GM23338 (cell line): Measurements from ENCODE around the gene PLPP4. TPM values are rescaled to one million over a fixed set of nuclear protein-coding genes. Genes with fewer than 3 reads are reported as not detected.

Experiments used
- ATAC-seq: fragments of 200-7000 bp; cut with Tn5 transposase; 3 replicates; pipeline ENCODE4 v1.9.1; 2020
- DNase-seq: peaks from one replicate; pipeline ENCODE4 v3.0.0-alpha.2; 2015; ENCODE audit warnings: low spot score
- H2AFZ ChIP-seq: fragments of 200-600 bp; sonication (generic); 2 replicates; pipeline ENCODE4 v1.8.0; 2016; ENCODE audit warnings: antibody characterized with exemption, mild to moderate bottlenecking, moderate library complexity
- H3F3A ChIP-seq: fragments of 200-600 bp; sonication (generic); replicated peaks from 2 replicates; pipeline ENCODE4 v1.8.0; 2017; ENCODE audit warnings: antibody characterized with exemption, mixed run types, low read depth
- H3K27ac ChIP-seq: fragments of 200-600 bp; sonication (generic); 2 replicates; pipeline ENCODE4 v1.6.1; 2016; ENCODE audit warnings: low read depth
- H3K27me3 ChIP-seq: fragments of 200-600 bp; sonication (generic); 2 replicates; pipeline ENCODE4 v1.8.0; 2016; ENCODE audit warnings: mild to moderate bottlenecking, mixed run types, moderate library complexity; ENCODE audit not compliant: insufficient read depth
- H3K36me3 ChIP-seq: fragments of 200-600 bp; sonication (generic); 2 replicates; pipeline ENCODE4 v1.8.0; 2016; ENCODE audit warnings: mild to moderate bottlenecking; ENCODE audit not compliant: insufficient read depth
- H3K4me1 ChIP-seq: fragments of 200-600 bp; sonication (generic); 2 replicates; pipeline ENCODE4 v1.8.0; 2016; ENCODE audit warnings: mild to moderate bottlenecking, moderate library complexity; ENCODE audit not compliant: insufficient read depth
- H3K4me2 ChIP-seq: fragments of 200-600 bp; sonication (generic); 2 replicates; pipeline ENCODE4 v1.7.1; 2017; ENCODE audit warnings: mixed run types
- H3K4me3 ChIP-seq: fragments of 200-600 bp; sonication (generic); 2 replicates; pipeline ENCODE4 v1.6.1; 2016; ENCODE audit warnings: mixed run types
- H3K79me2 ChIP-seq: fragments of 200-600 bp; sonication (generic); replicated peaks from 2 replicates; pipeline ENCODE4 v1.8.0; 2017; ENCODE audit warnings: mild to moderate bottlenecking; ENCODE audit not compliant: insufficient read depth
- H3K9me2 ChIP-seq: fragments of 200-600 bp; sonication (generic); 2 replicates; pipeline ENCODE4 v1.8.0; 2017; ENCODE audit not compliant: insufficient read depth
- H4K20me1 ChIP-seq: fragments of 200-600 bp; sonication (generic); replicated peaks from 2 replicates; pipeline ENCODE4 v1.8.0; 2017; ENCODE audit warnings: mild to moderate bottlenecking; ENCODE audit not compliant: insufficient read depth
- H3K27ac Mint-ChIP-seq: 2 replicates; pipeline ENCODE4 v1.8.0; 2020; ENCODE audit warnings: inconsistent platforms, mild to moderate bottlenecking, moderate library complexity, mixed read lengths
- H3K27me3 Mint-ChIP-seq: 3 replicates; pipeline ENCODE4 v1.8.0; 2022; ENCODE audit warnings: low read depth, mild to moderate bottlenecking, moderate library complexity, mixed read lengths, inconsistent platforms; ENCODE audit not compliant: insufficient read depth, poor library complexity
- H3K36me3 Mint-ChIP-seq: 3 replicates; pipeline ENCODE4 v1.8.0; 2021; ENCODE audit warnings: low read depth, mild to moderate bottlenecking, inconsistent platforms, moderate library complexity, mixed read lengths
- H3K4me1 Mint-ChIP-seq: 3 replicates; pipeline ENCODE4 v1.8.0; 2020; ENCODE audit warnings: mild to moderate bottlenecking, inconsistent platforms, mixed read lengths
- H3K4me3 Mint-ChIP-seq: 3 replicates; pipeline ENCODE4 v1.8.0; 2021; ENCODE audit warnings: moderate library complexity, mild to moderate bottlenecking, inconsistent platforms, mixed read lengths
- H3K9me3 Mint-ChIP-seq: 3 replicates; pipeline ENCODE4 v1.8.0; 2020; ENCODE audit warnings: moderate library complexity, mild to moderate bottlenecking, inconsistent platforms, mixed read lengths
- CREB1 ChIP-seq: fragments of 250-450 bp; sonication (Bioruptor Pico); IDR thresholded peaks from 2 replicates; pipeline ENCODE4 v1.5.0; 2020; ENCODE audit warnings: low read depth, mild to moderate bottlenecking, moderate library complexity
- EZH2 ChIP-seq: fragments of 200-600 bp; sonication (generic); IDR thresholded peaks from one replicate; pipeline ENCODE4 v1.8.0; 2017; ENCODE audit warnings: antibody characterized with exemption, mild to moderate bottlenecking, low read depth; ENCODE audit not compliant: unreplicated experiment
- EZH2phosphoT487 ChIP-seq: fragments of 200-600 bp; sonication (generic); IDR thresholded peaks from one replicate; pipeline ENCODE4 v1.8.1; 2018; ENCODE audit warnings: antibody characterized with exemption; ENCODE audit not compliant: unreplicated experiment
- JUNB ChIP-seq: IDR thresholded peaks from one replicate; pipeline ENCODE4 v1.6.1; 2016; ENCODE audit warnings: antibody characterized with exemption; ENCODE audit not compliant: unreplicated experiment
- STAT1 ChIP-seq: IDR thresholded peaks from one replicate; pipeline ENCODE4 v1.6.1; 2016; ENCODE audit warnings: antibody characterized with exemption; ENCODE audit not compliant: unreplicated experiment
- ZNF114 ChIP-seq: fragments of 250-450 bp; sonication (Bioruptor Pico); IDR thresholded peaks from 2 replicates; pipeline ENCODE4 v1.5.0; 2020; ENCODE audit warnings: mild to moderate bottlenecking, moderate library complexity
- ZNF331 ChIP-seq: fragments of 250-450 bp; sonication (Bioruptor Pico); IDR thresholded peaks from 2 replicates; pipeline ENCODE4 v1.5.0; 2020; ENCODE audit warnings: low read depth, mild to moderate bottlenecking, moderate library complexity
- polyA plus RNA-seq: library from polyadenylated mRNA; unstranded; fragments of >200 nt; fragmentation: Nextera tagmentation; extraction: Ambion mirVana; gene quantifications from 2 replicates; pipeline ENCODE4 v1.2.1, GENCODE V29; 2016
- total RNA-seq: library from RNA; depleted of rRNA; stranded (reverse); fragments of >200 nt; shearing (Covaris generic); gene quantifications from 2 replicates; pipeline ENCODE4 v1.2.3, GENCODE V29; 2014
- TF ChIP-seq, protein P1 (sequence below): IDR thresholded peaks from one replicate; pipeline ENCODE4 v1.6.1; 2018; ENCODE audit warnings: antibody characterized with exemption; ENCODE audit not compliant: unreplicated experiment
- TF ChIP-seq, protein P2 (sequence below): fragments of 250-450 bp; sonication (Bioruptor Pico); IDR thresholded peaks from 2 replicates; pipeline ENCODE4 v1.5.0; 2020; ENCODE audit warnings: mild to moderate bottlenecking, moderate library complexity
- TF ChIP-seq, protein P3 (sequence below): IDR thresholded peaks from 2 replicates; pipeline ENCODE4 v1.6.1; 2016; ENCODE audit warnings: antibody characterized with exemption

PLPP4 gene
- total and polyA plus RNA-seq, 2 experiments from 2014 or later = 0.24 to 0.31 TPM

- TF ChIP-seq, protein P1, sequence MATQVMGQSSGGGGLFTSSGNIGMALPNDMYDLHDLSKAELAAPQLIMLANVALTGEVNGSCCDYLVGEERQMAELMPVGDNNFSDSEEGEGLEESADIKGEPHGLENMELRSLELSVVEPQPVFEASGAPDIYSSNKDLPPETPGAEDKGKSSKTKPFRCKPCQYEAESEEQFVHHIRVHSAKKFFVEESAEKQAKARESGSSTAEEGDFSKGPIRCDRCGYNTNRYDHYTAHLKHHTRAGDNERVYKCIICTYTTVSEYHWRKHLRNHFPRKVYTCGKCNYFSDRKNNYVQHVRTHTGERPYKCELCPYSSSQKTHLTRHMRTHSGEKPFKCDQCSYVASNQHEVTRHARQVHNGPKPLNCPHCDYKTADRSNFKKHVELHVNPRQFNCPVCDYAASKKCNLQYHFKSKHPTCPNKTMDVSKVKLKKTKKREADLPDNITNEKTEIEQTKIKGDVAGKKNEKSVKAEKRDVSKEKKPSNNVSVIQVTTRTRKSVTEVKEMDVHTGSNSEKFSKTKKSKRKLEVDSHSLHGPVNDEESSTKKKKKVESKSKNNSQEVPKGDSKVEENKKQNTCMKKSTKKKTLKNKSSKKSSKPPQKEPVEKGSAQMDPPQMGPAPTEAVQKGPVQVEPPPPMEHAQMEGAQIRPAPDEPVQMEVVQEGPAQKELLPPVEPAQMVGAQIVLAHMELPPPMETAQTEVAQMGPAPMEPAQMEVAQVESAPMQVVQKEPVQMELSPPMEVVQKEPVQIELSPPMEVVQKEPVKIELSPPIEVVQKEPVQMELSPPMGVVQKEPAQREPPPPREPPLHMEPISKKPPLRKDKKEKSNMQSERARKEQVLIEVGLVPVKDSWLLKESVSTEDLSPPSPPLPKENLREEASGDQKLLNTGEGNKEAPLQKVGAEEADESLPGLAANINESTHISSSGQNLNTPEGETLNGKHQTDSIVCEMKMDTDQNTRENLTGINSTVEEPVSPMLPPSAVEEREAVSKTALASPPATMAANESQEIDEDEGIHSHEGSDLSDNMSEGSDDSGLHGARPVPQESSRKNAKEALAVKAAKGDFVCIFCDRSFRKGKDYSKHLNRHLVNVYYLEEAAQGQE = no peak
- TF ChIP-seq ZNF114 (CRISPR knock-in tag) = no peak
Observed at GRCh38 chr10:120453886-120454285, 3.1 kb upstream of the PLPP4 start (continued).

- Histone ChIP-seq H3K27ac (no peak overlapping the region), H3K79me2 (no peaks in the 10 kb centered on the region), H3K4me1 (0 out of 2 replicates have a peak, but pooled peaks cover 4% of the 10 kb centered on the region), H4K20me1 (no peaks in the 10 kb centered on the region), H2AFZ (no peak overlapping the region), H3K4me3 (no peak overlapping the region), H3K9me2 (no peaks in the 10 kb centered on the region), H3K4me2 (no peak overlapping the region), H3K36me3 (no peaks in the 10 kb centered on the region), H3F3A (no peaks in the 10 kb centered on the region), H3K27me3 (peaks cover 47% of the 10 kb centered on the region)
- TF ChIP-seq JUNB (no peak), ZNF331 (no peak), CREB1 (CRISPR knock-in tag) (no peak), EZH2phosphoT487 (no peak), ZNF114 (CRISPR knock-in tag) (no peak), EZH2 (no peak), STAT1 (no peak)
- TF ChIP-seq, protein P2, sequence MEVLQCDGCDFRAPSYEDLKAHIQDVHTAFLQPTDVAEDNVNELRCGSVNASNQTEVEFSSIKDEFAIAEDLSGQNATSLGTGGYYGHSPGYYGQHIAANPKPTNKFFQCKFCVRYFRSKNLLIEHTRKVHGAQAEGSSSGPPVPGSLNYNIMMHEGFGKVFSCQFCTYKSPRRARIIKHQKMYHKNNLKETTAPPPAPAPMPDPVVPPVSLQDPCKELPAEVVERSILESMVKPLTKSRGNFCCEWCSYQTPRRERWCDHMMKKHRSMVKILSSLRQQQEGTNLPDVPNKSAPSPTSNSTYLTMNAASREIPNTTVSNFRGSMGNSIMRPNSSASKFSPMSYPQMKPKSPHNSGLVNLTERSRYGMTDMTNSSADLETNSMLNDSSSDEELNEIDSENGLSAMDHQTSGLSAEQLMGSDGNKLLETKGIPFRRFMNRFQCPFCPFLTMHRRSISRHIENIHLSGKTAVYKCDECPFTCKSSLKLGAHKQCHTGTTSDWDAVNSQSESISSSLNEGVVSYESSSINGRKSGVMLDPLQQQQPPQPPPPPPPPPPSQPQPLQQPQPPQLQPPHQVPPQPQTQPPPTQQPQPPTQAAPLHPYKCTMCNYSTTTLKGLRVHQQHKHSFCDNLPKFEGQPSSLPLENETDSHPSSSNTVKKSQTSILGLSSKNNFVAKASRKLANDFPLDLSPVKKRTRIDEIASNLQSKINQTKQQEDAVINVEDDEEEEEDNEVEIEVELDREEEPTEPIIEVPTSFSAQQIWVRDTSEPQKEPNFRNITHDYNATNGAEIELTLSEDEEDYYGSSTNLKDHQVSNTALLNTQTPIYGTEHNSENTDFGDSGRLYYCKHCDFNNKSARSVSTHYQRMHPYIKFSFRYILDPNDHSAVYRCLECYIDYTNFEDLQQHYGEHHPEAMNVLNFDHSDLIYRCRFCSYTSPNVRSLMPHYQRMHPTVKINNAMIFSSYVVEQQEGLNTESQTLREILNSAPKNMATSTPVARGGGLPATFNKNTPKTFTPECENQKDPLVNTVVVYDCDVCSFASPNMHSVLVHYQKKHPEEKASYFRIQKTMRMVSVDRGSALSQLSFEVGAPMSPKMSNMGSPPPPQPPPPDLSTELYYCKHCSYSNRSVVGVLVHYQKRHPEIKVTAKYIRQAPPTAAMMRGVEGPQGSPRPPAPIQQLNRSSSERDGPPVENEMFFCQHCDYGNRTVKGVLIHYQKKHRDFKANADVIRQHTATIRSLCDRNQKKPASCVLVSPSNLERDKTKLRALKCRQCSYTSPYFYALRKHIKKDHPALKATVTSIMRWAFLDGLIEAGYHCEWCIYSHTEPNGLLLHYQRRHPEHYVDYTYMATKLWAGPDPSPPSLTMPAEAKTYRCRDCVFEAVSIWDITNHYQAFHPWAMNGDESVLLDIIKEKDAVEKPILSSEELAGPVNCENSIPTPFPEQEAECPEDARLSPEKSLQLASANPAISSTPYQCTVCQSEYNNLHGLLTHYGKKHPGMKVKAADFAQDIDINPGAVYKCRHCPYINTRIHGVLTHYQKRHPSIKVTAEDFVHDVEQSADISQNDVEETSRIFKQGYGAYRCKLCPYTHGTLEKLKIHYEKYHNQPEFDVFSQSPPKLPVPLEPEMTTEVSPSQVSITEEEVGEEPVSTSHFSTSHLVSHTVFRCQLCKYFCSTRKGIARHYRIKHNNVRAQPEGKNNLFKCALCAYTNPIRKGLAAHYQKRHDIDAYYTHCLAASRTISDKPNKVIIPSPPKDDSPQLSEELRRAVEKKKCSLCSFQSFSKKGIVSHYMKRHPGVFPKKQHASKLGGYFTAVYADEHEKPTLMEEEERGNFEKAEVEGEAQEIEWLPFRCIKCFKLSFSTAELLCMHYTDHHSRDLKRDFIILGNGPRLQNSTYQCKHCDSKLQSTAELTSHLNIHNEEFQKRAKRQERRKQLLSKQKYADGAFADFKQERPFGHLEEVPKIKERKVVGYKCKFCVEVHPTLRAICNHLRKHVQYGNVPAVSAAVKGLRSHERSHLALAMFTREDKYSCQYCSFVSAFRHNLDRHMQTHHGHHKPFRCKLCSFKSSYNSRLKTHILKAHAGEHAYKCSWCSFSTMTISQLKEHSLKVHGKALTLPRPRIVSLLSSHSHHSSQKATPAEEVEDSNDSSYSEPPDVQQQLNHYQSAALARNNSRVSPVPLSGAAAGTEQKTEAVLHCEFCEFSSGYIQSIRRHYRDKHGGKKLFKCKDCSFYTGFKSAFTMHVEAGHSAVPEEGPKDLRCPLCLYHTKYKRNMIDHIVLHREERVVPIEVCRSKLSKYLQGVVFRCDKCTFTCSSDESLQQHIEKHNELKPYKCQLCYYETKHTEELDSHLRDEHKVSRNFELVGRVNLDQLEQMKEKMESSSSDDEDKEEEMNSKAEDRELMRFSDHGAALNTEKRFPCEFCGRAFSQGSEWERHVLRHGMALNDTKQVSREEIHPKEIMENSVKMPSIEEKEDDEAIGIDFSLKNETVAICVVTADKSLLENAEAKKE (CRISPR knock-in tag) = no peak
- TF ChIP-seq, protein P1 = no peak
- TF ChIP-seq, protein P3, sequence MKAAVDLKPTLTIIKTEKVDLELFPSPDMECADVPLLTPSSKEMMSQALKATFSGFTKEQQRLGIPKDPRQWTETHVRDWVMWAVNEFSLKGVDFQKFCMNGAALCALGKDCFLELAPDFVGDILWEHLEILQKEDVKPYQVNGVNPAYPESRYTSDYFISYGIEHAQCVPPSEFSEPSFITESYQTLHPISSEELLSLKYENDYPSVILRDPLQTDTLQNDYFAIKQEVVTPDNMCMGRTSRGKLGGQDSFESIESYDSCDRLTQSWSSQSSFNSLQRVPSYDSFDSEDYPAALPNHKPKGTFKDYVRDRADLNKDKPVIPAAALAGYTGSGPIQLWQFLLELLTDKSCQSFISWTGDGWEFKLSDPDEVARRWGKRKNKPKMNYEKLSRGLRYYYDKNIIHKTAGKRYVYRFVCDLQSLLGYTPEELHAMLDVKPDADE = no peak
- no peaks in the 10 kb centered on the region for H3K36me3 Mint-ChIP-seq
- H3K27me3 Mint-ChIP-seq = peaks cover 32% of the 10 kb centered on the region
- no peaks in the 10 kb centered on the region for H3K9me3 Mint-ChIP-seq
- ATAC-seq (no peak), DNase-seq (no peak)
- H3K4me1 Mint-ChIP-seq = peaks cover 10% of the 10 kb centered on the region
- H3K4me3 Mint-ChIP-seq = no peak overlapping the region
- H3K27ac Mint-ChIP-seq = no peak overlapping the region
Observed at GRCh38 chr10:120455004-120455403, 2.0 kb upstream of the PLPP4 start.
